Measurements from ENCODE around the gene PCNT.

The PCNT gene

GRCh38 chr21:46426313-46427046 is 102.5 kb downstream of the PCNT start:
- CTCF ChIA-PET: no interaction called here
- DNase-seq (ENCODE audit: low spot score): no peak
- no peak overlapping the region for H3K27ac ChIP-seq
- TF ChIP-seq, protein P1, sequence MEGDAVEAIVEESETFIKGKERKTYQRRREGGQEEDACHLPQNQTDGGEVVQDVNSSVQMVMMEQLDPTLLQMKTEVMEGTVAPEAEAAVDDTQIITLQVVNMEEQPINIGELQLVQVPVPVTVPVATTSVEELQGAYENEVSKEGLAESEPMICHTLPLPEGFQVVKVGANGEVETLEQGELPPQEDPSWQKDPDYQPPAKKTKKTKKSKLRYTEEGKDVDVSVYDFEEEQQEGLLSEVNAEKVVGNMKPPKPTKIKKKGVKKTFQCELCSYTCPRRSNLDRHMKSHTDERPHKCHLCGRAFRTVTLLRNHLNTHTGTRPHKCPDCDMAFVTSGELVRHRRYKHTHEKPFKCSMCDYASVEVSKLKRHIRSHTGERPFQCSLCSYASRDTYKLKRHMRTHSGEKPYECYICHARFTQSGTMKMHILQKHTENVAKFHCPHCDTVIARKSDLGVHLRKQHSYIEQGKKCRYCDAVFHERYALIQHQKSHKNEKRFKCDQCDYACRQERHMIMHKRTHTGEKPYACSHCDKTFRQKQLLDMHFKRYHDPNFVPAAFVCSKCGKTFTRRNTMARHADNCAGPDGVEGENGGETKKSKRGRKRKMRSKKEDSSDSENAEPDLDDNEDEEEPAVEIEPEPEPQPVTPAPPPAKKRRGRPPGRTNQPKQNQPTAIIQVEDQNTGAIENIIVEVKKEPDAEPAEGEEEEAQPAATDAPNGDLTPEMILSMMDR (conservative IDR thresholded peaks at IDR 0.05; ENCODE audit: low read depth): no peak
- POLR2A ChIA-PET (ENCODE audit: low non-redundant PET): no interaction called here

DNA sequence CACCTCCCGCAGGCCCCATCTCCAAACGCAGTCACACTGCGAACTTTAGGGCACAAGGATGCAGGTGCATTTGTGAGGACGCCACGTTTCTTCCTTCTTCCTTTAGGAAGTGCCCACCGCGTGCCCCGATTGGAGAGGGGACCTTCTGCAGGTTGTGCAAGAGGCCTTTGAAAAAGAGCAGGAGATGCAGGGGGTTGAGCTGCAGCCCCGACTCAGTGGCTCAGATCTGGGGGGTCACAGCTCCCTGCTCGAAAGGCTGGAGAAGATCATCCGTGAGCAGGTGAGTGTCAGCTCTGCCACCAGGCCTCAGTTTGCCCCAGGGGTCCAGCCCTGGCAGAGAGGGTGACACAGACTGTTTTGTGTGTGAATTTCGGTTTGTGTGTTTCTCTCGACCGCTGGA is 103.6 kb downstream of the PCNT start:
- no peak for DNase-seq (ENCODE audit: low spot score)
- TF ChIP-seq, protein P1 (conservative IDR thresholded peaks at IDR 0.05; ENCODE audit: low read depth): no peak
- no peak overlapping the region for H3K27ac ChIP-seq
- ChIA-PET POLR2A (ENCODE audit: low non-redundant PET) (no interaction called here), CTCF (no interaction called here)

DNA sequence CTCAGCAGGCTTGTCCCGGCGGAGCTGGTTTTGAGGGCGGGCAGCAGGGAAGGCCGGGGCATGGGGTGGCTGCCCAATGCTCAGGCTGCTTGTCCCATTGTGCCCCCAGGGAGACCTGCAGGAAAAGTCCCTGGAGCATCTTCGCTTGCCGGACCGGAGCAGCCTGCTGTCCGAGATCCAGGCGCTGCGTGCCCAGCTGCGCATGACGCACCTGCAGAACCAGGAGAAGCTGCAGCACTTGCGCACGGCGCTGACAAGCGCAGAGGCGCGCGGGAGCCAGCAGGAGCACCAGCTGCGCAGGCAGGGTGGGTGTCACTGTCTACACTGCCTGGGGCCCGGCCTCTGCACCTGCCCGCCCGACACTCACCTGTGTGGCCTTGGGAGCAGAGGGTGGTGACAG is 104.3 kb downstream of the PCNT start:
- TF ChIP-seq, protein P1 (conservative IDR thresholded peaks at IDR 0.05; ENCODE audit: low read depth): no peak
- POLR2A ChIA-PET (ENCODE audit: low non-redundant PET): no interaction called here
- CTCF ChIA-PET: no interaction called here
- no peak for DNase-seq (ENCODE audit: low spot score)
- no peak overlapping the region for H3K27ac ChIP-seq

DNA sequence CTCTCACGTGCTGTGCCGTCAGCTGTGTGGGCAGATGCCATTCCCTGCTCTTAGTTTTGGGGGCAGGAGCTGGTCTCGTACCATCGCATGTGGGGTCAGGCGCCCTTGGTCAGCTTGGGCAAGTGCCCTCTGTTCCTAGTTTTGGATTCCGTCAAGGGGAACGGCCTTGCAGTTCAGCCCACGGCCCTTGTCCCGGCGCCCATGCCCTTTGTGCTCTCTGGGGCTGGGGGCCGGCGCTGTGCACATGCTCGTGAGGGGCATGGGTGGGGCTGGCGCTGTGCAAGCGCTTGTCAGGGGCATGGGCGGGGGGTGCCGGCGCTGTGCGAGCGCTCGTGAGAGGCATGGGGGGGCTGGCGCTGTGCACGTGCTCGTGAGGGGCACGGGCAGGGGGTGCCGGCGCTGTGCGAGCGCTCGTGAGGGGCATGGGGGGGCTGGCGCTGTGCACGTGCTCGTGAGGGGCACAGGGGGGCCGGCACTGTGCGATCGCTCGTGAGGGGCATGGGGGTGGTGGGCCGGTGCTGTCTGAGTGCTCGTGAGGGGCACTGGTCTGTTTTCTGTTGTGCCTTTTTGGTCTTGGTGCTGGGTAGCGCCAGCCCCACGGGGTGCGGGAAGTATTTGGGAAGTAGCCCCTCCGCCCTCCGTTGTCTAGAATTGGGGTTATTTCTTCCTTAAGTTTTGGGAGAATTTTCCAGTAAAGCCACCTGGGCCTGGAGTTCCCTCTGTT is 105.2 kb downstream of the PCNT start:
- ChIA-PET CTCF (interaction anchor here (0.5 to 0.6 kb wide), 2 partner anchors 24 to 196 kb away, joined by 3 read pairs; no protein-coding TSS in a partner anchor), POLR2A (ENCODE audit: low non-redundant PET) (no interaction called here)
- H3K27ac ChIP-seq: no peak overlapping the region
- TF ChIP-seq, protein P1 (conservative IDR thresholded peaks at IDR 0.05; ENCODE audit: low read depth): no peak
- DNase-seq (ENCODE audit: low spot score): no peak

DNA sequence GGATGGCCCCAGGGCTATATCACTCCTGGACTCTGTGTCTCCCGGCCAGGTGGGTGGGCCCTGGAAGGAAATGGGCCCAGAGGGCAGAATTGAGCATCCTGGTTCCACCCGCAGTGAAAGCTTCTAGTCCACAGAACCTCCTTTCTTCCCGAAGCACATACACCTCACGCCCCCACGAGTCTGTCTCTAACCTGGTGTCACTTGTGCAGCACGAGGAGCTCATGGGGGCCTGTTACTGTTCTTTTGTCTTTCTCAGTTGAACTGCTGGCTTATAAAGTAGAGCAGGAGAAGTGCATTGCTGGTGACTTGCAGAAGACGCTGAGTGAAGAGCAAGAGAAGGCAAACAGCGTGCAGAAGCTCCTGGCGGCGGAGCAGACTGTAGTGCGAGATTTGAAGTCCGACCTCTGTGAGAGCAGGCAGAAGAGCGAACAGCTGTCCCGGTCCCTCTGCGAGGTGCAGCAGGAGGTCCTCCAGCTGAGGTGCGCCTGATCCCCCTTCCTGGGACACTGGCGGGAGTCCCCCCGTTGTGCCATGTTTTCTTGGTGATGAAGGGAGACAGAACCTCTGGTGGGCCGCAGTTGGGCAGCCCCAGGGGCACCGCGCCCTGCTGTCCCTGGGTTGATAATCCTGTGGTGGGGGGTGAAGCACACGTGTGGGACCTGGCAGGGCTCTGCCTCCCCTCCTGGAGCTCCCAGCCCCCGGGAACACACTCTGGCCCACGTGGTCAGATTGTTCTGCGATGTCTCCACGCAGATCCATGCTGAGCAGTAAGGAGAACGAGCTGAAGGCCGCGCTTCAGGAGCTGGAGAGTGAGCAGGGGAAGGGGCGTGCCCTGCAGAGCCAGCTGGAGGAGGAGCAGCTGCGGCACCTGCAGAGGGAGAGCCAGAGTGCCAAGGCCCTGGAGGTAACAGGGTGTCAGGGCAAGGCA is 106.1 kb downstream of the PCNT start:
- CTCF ChIA-PET: no interaction called here
- no peak for DNase-seq (ENCODE audit: low spot score)
- TF ChIP-seq, protein P1 (conservative IDR thresholded peaks at IDR 0.05; ENCODE audit: low read depth): no peak
- H3K27ac ChIP-seq: peak overlapping the region; percentile 13; the same call in 1 of the 2 replicates
- POLR2A ChIA-PET (ENCODE audit: low non-redundant PET): no interaction called here

DNA sequence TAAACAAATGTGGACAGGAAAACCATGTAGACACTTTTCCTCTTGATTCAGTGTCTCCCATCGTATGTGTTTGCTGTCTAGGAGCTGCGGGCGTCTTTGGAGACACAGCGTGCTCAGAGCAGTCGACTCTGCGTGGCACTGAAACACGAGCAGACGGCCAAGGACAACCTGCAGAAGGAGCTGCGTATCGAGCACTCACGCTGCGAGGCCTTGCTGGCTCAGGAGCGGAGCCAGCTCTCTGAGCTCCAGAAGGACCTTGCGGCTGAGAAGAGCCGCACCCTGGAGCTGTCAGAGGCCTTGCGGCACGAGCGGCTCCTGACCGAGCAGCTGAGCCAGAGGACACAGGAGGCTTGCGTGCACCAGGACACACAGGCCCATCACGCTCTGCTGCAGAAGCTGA is 107.5 kb downstream of the PCNT start:
- POLR2A ChIA-PET (ENCODE audit: low non-redundant PET): no interaction called here
- DNase-seq (ENCODE audit: low spot score): no peak

More for the DNA sequence above, 107.5 kb downstream of the PCNT start:
- H3K27ac ChIP-seq: peak overlapping the region; percentile 16; the same call in 1 of the 2 replicates
- CTCF ChIA-PET: no interaction called here
- TF ChIP-seq, protein P1 (conservative IDR thresholded peaks at IDR 0.05; ENCODE audit: low read depth): no peak
